HG03280 (cell line): Measurements from ENCODE around the gene ZDHHC1.

Source experiments
- ATAC-seq: cut with Tn5 transposase; IDR thresholded peaks from one replicate; pipeline ENCODE4 v1.9.1; 2021; ENCODE audit warnings: mild to moderate bottlenecking, moderate library complexity; ENCODE audit not compliant: unreplicated experiment

Gene ZDHHC1

GRCh38 chr16:67448580-67448979 is 32.3 kb upstream of the ZDHHC1 start:
- no peak for ATAC-seq

- ATAC-seq = peak; percentile 54
Measured at GRCh38 chr16:67447508-67448076, 31.3 kb upstream of the ZDHHC1 start.

DNA sequence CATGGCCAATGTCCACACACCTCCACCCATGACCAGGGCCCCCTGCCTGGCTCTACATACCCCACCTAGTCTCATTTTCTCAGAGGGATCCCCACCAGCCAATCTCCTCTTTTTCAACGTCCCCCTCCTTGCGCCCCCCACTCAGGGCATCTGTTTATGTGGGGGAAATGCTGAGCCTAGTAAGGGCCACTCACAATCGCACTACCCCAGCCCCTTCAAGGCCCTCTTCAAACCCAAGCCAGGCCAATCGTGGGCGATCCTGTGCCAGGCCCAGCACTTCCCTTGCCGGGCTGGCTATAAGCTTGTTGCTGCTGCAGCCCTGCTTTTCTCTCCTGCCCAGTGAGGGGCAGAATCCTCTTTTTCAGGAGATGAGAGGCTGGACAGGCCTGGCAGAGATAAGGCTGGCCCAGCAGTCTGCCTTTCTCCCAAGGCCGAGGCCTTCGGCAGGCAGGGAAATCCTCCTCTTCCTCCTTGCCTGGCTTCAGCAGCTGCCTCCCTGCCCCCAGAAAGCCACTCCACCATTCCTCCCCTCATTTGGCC is 30.8 kb upstream of the ZDHHC1 start:
- ATAC-seq = no peak

DNA sequence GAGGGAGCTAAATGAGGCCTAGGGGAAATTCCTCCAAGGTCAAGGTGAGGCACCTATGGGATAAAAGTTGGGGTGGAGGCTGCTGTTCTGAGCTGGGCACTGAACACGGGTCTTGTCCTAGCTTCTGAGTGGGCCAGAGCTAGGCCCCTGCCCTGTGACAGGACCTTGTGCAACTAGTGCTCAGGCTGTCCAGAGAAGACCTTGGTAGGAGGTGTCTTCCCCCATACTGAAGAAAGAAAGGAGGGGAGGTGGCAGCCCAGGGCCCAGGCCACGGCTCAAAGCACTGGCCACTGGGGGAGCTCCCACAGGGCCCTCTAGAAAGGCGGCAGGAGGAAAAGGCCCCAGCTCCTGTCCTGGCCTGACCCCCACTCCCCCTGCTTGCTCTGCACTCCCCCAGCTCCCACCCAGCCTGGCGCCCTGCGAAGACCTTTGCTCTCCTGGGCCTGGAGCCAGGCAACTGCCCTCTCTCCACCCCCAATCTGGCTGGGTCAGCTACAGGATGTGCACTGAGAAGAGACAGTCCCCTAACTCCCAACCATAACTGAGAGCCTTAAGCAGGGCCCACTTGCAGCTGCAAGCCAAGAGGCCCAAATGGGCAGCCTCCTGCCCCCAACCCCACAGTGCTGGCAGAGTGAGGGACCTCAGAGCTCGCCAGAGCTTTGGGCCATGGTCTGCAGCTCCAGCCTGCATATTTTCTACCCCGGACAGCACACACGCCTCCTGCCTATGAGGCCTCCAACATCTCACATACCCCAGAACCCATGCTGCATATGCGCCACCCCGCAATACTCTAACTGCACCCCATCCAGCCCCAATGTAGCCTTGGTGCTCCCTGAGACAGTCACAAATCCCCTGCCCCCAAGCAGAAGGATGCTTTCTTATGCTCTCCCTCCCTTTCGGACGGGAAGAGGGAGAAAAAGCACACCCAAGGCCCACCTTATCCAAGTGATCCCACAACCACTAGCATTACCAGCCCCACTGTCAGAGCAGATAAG is 29.9 kb upstream of the ZDHHC1 start:
- no peak for ATAC-seq

DNA sequence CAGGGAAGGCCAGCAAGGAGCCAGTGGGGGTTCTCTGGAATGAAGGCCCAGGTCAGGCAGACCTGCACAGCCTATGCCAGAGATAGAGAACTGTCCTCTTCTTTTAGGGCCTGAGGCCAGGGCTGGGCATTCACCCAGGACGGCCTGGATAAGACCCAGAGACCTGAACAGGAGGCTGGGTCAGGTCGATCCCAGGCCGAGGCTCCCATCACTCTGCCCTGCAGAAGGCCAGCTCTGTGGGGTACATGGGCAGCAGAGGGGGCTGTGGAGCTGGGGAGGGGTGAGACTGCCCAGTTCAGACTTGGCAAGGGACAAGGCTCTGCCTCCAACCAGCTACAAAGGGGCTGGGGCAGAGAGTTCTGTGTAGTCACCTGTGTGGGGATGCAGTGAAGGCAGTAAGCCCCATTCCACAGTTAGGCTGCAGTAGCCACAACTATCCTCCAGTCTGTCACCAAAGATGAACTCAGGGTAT is 29.2 kb upstream of the ZDHHC1 start:
- no peak for ATAC-seq

DNA sequence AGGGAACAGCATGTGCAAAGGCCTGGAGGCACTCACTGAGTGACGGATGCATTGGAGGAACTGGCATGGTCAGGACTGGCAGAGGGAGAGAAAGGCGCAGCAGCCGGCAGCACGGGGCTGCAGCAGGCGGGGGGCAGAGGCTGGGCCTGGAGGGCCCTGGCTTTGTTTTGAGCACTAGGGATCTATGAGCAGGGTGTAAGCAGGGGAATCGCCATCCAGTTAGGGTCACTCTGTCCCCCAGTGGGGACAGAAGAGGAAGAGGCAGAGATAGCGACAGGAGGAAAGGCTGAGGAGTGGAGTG is 28.8 kb upstream of the ZDHHC1 start:
- ATAC-seq = no peak

DNA sequence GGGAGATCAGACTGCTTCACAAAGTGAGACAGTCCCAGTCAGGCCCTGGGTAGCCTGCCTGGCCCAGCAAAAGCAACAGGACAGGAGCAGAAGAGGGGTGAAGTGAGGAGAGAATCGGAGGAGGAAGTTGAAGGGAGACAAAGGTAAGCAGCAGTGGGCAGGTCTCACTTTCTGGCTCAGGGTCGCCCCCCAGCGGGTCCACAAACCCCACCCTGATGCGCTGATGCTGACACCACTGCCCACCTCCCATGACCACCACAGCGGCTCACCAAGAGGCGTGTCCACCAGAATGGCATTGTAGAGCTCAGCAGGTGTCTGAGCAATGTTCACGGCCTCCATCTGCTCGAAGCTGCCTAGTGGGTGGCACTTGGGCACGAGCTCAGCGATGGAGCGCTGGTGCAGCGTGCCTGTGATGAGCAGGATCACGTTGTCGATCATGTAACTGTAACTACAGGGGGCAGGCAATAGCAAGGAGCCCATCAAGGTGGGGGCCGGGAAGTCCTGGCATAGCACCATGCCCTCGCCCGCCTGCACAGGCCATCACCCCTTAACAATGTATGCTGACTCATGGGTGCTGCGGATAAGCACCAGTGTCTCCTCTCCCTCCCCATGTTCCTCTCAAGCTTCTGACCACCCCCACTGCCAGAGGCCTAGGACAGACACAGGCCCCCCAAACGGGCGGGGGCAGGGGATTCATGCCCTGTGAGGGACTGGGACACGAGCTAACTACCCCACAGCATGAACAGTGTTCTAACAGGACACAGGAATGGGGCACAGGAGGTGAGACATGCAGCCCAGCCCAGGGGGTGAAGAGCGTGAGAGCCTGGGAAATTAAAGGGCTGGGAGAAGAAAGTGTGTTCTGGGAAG is 28.2 kb upstream of the ZDHHC1 start:
- no peak for ATAC-seq

- ATAC-seq = no peak
Measured at GRCh38 chr16:67443265-67443664, 27.0 kb upstream of the ZDHHC1 start.

DNA sequence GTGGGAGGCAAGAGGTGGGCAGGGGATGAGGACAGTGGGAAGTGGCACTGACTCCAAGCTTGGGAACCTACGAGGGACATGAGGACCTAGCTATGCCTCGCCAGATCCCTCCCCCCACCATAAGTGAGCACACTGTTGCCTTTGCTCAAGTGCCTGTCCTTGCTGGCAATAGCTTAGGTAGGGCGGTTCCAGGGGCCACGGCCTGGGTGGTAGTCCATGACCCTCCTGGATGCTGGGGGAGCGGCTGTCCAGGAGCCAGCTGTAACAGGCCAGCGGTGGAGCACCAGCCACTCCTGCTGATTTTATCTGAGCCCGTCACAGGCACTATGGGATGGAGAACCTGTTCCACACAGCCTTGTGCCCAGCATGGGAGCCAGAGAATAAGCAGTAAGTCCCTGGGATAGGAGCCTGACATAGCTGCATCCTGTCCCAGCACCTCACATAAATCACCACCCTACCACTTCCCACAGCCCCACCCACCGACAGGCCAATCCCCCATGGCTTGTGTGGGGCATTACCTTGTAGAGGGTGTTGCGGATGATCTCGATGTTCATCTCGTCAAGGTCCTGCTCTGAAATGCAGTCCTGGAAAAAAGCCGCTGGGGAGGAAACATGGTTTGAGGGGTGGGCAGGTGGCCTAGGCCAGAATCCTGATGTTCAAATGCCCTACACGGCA is 26.4 kb upstream of the ZDHHC1 start:
- no peak for ATAC-seq

DNA sequence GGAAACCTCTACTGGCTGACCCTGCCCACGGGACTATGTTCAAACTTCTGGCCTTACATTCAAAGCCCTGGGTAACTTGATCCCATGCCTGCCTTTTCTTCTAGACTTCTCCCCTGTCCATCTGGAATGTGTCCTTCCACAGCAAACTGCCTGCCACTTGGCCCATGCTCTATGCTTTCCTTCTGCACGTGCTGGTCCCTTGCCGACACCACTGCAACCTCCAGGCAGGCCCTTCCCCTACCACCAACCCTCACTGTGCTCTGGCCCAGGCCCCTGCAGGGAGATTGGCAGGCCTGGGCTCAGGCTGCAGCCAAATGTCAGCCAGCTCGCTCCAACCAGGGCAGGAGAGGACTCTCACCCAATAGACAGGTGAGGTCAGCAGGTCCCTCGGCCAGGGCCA is 25.6 kb upstream of the ZDHHC1 start:
- no peak for ATAC-seq

DNA sequence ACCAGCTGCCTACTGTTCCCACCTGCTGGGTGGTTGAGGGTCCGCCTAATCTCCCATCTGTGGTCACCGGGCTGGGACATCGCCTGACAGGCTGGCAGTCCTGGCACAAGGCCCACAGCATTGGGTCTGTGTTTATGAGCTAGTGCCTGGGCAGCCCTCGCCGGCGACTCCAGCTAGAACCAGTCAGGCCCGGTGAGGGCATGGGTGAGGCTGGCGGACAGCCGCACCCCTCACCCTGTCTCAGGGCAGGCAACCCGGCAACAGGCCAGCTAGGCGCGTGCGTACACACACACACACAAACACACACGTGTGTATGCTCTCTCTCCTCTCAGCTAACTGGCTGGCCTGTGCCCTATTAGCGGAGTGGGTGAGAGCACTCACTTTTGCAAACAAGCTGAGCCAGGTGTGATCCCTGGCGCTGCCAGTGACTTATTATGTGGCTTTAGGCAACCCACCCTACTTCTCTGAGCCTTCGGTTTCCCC is 25.0 kb upstream of the ZDHHC1 start:
- no peak for ATAC-seq

- no peak for ATAC-seq
Measured at GRCh38 chr16:67438824-67439393, 22.6 kb upstream of the ZDHHC1 start.

- ATAC-seq = no peak
Measured at GRCh38 chr16:67438098-67438791, 22.0 kb upstream of the ZDHHC1 start.

DNA sequence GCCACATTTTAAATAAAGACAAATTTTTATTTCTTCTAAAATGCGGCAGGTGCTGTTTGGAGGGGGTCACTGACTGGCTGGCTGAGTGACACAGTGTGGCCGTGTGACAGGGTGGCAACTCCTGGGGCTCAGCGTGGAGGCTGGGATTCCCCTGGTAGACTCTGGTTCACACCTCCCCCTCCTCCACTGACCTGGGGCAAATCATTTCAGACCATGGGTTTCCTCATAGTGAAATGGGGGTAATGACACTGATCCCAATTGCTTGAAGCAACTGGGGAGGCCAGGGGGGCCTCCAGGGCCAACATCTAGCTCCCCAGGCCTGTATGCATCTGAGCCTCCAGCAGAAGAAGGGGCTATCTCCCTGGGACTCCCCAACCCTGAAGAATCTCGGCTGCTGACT is 21.2 kb upstream of the ZDHHC1 start:
- no peak for ATAC-seq

DNA sequence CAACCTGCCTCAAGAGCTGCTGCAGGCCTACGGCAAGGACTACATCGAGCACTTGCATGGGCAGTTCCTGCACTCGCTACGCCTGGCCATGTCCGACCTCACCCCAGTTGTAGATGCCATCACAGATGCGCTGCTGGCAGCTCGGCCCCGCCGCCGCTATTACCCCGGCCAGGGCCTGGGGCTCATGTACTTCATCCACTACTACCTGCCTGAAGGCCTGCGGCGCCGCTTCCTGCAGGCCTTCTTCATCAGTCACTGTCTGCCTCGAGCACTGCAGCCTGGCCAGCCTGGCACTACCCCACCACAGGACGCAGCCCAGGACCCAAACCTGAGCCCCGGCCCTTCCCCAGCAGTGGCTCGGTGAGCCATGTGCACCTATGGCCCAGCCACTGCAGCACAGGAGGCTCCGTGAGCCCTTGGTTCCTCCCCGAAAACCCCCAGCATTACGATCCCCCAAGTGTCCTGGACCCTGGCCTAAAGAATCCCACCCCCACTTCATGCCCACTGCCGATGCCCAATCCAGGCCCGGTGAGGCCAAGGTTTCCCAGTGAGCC is 20.4 kb upstream of the ZDHHC1 start:
- no peak for ATAC-seq

- ATAC-seq = no peak
Measured at GRCh38 chr16:67435758-67436164, 19.5 kb upstream of the ZDHHC1 start.

DNA sequence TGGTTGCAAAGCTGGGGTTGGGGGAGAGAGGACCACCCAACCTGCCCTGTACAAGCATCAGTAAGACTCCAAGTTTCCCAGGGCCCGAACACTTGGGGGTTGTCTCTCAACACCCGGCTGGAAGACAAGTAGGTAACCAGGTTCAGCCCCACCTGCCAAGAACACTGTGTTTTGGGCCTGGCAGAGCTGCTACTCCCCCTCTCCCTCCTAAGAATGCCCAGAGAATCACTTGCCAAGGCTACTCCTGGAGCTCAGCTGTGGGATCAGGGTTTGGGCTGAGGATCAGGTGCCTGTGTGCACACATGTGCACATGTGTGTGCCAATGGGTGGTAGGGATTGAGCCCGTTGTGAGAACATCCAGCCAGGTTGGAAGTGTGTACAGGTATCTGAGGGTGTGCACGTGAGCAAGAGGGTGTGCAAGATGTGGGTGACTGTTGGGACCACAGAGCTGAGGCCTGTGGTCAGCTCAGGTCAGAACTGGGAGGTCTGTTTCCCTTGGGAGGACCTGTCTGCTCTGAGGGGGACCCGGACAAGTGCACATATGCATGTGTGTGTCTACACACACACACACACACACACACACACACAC is 16.9 kb upstream of the ZDHHC1 start:
- no peak for ATAC-seq

DNA sequence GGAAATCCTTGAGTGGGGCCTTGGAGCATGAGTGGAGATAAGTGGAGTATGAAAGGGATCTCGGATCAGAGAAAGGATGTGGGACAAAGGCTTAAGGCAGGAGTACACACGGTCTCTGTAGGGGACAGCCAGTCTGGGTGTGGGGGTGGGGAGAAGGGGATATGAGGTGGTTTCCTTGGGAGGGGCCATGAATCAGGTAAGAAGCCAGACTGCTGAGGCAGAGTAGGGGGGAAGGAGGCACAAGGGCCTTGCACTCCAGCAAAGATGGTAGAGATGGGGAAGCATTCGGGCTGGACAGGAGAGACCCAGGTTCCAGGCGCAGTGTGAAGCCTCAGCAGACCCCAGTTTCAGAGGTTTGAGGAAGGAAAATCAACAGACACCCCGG is 16.2 kb upstream of the ZDHHC1 start:
- no peak for ATAC-seq
